NCI-H526 treated with DMSO at 0.1 percent for 48 hours (cell line): ENCODE measurements around the gene CPEB4.

Experiments used
- DNase-seq: peaks from one replicate; lab custom pipeline; 2025; lab: John Stamatoyannopoulos, UW

CPEB4 gene

GRCh38 chr5:173916233-173916632 is 28.1 kb downstream of the CPEB4 start:
- DNase-seq = peak; percentile 65

- peak; percentile 89 for DNase-seq
Observed at GRCh38 chr5:173917788-173918786, 29.9 kb downstream of the CPEB4 start.

DNA sequence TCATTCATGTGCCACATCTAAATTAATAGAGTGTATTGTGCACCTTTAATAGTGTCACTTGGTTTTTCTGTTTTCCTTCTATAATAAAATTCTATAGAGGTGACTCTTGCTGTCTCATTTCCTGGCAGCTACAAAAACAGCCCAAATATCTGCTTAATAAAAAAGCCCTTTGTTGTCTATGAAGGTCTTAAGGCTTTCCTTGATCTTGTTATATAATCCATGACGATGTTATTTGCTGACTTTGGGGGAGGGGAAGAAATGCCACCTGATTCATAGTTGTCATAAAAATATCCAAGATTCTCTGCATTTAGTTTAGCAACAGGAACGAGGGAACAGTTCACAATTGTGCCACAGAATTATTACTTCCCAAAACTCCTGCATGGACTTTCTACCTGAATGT is 31.3 kb downstream of the CPEB4 start:
- no peak for DNase-seq

GRCh38 chr5:173920024-173920753 is 32.0 kb downstream of the CPEB4 start:
- DNase-seq = no peak

GRCh38 chr5:173920866-173921555 is 32.9 kb downstream of the CPEB4 start:
- DNase-seq = no peak

DNA sequence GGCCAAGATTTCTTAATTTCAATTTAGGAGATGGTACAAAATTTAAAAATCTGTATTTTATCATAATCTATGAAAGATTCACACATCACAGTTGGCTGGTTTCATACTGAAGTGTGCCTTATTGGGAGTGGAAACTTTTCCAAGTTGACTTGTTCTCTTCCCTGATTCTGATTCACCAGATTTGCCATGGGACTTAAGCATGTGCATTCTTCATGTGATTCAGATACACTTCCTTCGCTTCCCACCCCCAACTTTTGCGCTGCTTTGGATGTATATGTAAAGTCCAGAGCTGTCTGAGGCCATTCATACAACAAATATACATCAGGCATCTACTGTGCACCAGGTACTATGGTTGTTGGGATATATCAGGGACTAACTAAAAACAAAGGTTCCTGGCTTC is 34.4 kb downstream of the CPEB4 start:
- DNase-seq = no peak

DNA sequence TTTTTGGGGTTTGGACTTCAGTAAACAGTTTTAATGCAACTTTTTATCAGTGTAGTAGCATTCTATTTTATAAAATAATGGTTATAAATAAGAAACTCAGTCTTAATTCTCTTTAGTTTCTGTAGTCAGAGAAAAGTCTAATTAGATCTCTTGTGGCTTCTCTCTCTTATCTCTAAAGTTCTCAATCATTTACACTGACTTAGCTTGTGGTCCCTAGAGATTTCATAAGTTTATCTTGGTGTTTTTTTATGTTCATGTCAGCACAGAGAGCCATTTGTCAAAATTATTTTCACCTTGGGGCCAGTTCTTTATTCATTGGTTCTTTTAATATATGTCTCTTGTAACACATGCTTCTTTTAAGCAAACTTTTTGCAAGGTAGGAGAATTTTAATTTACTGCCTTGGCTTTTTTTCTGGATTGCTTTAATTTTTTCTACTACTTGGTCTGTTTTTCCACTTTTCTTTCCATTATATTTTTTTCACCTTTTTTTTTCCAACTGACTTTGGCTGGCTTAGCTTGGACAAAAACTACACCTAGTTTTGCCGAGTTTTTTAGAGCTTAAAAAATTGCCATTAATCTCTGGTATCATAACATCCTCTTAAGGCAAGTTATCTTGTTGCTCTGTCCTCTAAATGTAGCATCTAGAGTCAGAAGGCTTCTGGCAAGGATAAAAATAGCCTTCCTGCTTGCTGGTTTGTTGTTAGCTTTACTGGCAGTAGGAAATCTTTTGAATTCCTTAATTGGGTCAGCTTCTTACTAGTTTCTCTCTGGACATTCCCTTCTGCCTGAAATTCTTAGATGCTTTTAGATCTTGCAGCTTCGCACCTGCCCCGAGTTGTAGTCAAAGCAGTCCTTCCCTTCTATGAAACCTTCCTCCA is 35.3 kb downstream of the CPEB4 start:
- no peak for DNase-seq

DNA sequence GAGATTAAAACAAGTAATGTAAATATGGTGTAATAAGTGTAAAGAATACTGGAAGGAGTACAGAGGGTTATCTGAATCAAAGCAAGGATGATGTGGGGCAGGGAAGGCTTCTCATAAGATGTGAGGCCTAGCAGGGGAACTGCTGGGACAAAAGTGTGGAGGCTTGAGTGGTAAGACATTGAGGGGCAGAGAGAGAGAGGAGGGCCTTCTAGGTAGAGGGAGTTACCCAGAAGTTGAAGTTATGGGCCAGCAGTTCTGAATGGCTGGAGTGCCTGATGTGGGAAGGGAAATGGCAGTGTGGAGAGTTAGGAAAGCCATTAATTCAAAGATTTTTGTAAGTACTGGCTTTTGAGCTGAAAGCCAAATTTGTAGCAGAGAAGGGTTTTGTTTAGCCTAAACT is 36.8 kb downstream of the CPEB4 start:
- DNase-seq = no peak

GRCh38 chr5:173925449-173926071 is 37.4 kb downstream of the CPEB4 start:
- no peak for DNase-seq

DNA sequence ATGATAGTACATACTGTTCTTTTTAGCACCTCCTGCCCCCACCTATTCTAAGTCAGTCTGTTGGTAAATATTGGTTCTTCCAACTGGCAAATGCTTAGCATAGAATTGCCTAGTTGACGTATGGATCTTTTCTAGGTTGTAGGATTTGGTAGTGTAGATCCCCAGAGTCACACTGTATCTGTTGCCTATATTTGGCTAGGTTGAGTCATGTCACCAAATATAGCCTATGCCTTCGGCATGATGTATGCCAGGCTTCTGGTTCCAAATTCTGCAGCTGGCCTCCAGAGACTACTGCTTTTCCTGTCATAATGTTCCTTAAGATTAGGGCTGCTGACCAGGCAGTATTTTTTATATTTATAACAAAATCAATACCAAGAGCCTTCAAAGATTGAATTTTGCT is 38.2 kb downstream of the CPEB4 start:
- no peak for DNase-seq

GRCh38 chr5:173928871-173929574 is 40.9 kb downstream of the CPEB4 start:
- DNase-seq = no peak

DNA sequence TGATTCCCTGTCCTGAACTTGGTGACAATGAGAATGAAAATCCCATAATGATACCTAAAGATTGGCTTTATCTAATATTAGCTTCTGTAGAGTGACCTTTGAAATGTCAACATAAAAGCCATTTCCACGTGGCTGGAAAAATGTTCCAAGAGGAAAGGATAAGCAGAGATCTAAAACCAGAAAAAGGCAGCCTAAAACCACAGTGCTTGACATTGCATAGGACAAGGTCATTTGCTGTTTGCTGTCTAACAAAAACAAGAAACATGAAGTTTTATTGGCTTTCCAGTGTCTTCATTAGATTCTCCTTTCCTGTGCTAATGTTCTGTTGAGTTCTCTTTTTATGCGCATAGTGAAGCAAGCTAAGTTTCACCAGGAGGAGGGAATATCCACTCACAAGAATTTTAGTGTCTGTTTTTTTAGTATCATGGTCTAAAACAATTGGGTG is 44.6 kb downstream of the CPEB4 start:
- DNase-seq = no peak

DNA sequence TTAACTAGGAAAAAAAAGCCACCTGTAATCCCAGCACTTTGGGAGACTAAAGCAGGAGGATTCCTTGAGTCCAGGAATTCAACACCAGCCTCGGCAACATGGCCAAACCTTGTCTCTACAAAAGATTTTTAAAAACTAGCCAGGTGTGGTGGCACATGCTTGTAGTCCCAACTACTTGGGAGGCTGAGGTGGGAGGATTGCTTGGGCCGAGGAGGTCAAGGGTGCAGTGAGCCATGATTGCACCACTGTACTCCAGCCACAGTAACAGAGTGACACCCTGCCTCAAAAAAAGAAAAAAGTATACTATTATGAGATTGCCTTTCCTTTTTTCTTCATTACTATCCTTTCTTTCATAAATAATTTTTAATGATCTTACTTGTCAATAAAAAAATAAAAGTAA is 45.8 kb downstream of the CPEB4 start:
- DNase-seq = no peak

- no peak for DNase-seq
Observed at GRCh38 chr5:173935396-173935795, 47.2 kb downstream of the CPEB4 start.

- no peak for DNase-seq
Observed at GRCh38 chr5:173940269-173940668, 52.1 kb downstream of the CPEB4 start.

DNA sequence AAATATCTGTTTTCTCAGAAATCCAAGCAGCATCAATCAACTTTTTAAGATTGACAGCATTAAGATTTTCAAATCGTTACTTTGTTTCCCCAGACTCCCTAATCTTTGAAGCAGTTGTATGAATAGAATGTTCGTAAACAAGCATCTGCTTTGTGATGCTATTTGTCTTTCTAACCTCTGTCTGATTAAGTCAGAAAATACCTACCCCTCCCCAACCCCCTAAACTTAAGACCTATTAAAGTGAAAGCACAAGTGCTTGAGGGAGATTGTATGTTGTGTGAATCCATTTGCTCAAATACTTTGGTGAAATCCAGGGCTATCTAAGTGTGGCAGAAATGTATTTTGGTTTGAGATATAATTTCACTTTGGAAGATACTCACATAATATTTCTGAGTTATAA is 53.0 kb downstream of the CPEB4 start:
- DNase-seq = no peak

GRCh38 chr5:173941758-173942401 is 53.7 kb downstream of the CPEB4 start:
- DNase-seq = no peak

- no peak for DNase-seq
Observed at GRCh38 chr5:173944511-173944910, 56.4 kb downstream of the CPEB4 start.

DNA sequence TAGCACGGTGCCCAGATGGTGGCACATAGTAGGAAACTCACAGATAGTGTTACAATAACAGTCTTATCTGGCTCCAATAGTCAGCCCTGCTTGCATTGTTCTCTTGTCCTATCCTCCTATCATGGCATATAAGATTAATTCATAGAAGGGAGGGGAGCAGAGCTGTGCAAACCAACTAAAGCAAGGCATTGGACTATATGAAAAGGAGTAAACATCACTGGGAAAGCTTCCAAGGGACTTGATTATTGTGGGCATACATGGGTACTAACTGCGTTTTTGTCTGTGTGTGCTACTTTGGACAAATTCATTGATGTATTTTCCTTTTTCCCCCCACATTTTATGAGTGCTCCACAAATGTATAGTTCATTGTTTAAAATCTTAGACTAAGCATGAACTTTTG is 57.0 kb downstream of the CPEB4 start:
- DNase-seq = no peak

GRCh38 chr5:173946323-173946722 is 58.2 kb downstream of the CPEB4 start:
- no peak for DNase-seq
